Thyroid gland (tissue), 4 donors: ENCODE measurements around the gene SUPT3H. TPM values are rescaled to one million over a fixed set of nuclear protein-coding genes. Genes with fewer than 3 reads are reported as not detected.

ENCODE experiments used
- DNase-seq, 2 donors: peaks; one replicate each; pipeline ENCODE4 v3.0.0-alpha.2; 2019
- H3K27ac ChIP-seq, 3 donors: fragments of 200-600 bp; sonication (generic); 1 replicate in 2 of 3; 2 replicates in 1 of 3; pipeline ENCODE4 v1.5.1; 2016 to 2019; ENCODE audit warnings: mild to moderate bottlenecking in 1 of 3, moderate library complexity in 1 of 3
- H3K27me3 ChIP-seq: fragments of 200-600 bp; sonication (generic); one replicate; pipeline ENCODE4 v1.5.1; 2019
- H3K36me3 ChIP-seq, 2 donors: fragments of 200-600 bp; sonication (generic); one replicate each; pipeline ENCODE4 v1.5.1; 2016 to 2019
- H3K4me1 ChIP-seq, 2 donors: fragments of 200-600 bp; sonication (generic); one replicate each; pipeline ENCODE4 v1.5.1; 2017 to 2019
- H3K4me3 ChIP-seq, 3 donors: fragments of 200-600 bp; sonication (generic); replicated peaks in 1 of 3; 1 replicate in 2 of 3; 2 replicates in 1 of 3; pipeline ENCODE4 v1.5.1; 2016; ENCODE audit warnings: mild to moderate bottlenecking in 1 of 3
- H3K9me3 ChIP-seq: fragments of 200-600 bp; sonication (generic); one replicate; pipeline ENCODE4 v1.5.1; 2017
- CTCF ChIP-seq, 6 experiments: fragments of 200-600 bp in 3 of 6; fragments of 450-650 bp in 3 of 6; sonication (generic) in 3 of 6; IDR thresholded peaks; one replicate each; pipeline ENCODE4 v1.5.1; 2016 to 2019; ENCODE audit warnings: antibody characterized with exemption in 6 of 6, mild to moderate bottlenecking in 2 of 6, inconsistent platforms in 1 of 6, moderate library complexity in 1 of 6
- POLR2A ChIP-seq, 2 donors: fragments of 450-650 bp; IDR thresholded peaks; one replicate each; pipeline ENCODE4 v1.6.1; 2017; ENCODE audit warnings: antibody characterized with exemption in 2 of 2, mild to moderate bottlenecking in 2 of 2, moderate library complexity in 1 of 2
- WGBS, 2 donors: methylation state at CpG; one replicate each; pipeline ENCODE4 v1.1.5; 2017; 5-methylcytosine and 5-hydroxymethylcytosine counted together
- intact Hi-C: fragments of 100-400 bp; cut with DNase I; formaldehyde crosslinking; loops from one replicate; pipeline ENCODE4 v1.15.1; 2023
- total RNA-seq, 4 donors: library from RNA; depleted of rRNA; stranded (reverse); fragments of >200 nt; gene quantifications; one replicate each; pipeline ENCODE4 v1.2.3, GENCODE V29; 2016

The SUPT3H gene
- total RNA-seq, 4 donors from 2014 or later, result 9.8 to 21.6 (median 11.1) TPM

- peak overlapping the region in 1 of 3 donors; percentile 12 for H3K4me3 ChIP-seq
Measured at GRCh38 chr6:45420083-45420908, 42.6 kb upstream of the SUPT3H start.

GRCh38 chr6:45419571-45420082 lies 41.9 kb upstream of the SUPT3H start:
- TF ChIP-seq CTCF (IDR thresholded peaks at IDR 0.05) (peak in 5 of 6 experiments; percentile 10 to 53 (median 28)), POLR2A (IDR thresholded peaks at IDR 0.05) (no peak)
- Histone ChIP-seq H3K9me3 (no peaks in the 10 kb centered on the region), H3K36me3 (no peaks in the 10 kb centered on the region), H3K27ac (no peak overlapping the region), H3K4me1 (peaks cover 26 to 36% of the 10 kb centered on the region in 2 donors), H3K27me3 (peaks cover 38% of the 10 kb centered on the region), H3K4me3 (peak overlapping the region in 1 of 3 donors; percentile 12)
- DNase-seq, result peak; percentile 58 to 62
- intact Hi-C loops, result loop anchor here (10.0 kb wide), 1 partner anchor 295 kb away; no protein-coding TSS in a partner anchor
- WGBS, 2 donors, result 3 to 5% methylated on average over 37 to 38 of the region's 38 CpGs

More at GRCh38 chr6:45420083-45420908, 42.6 kb upstream of the SUPT3H start:
- peaks cover 34% of the 10 kb centered on the region for H3K27me3 ChIP-seq
- intact Hi-C loops, result loop anchor here (10.0 kb wide), 1 partner anchor 295 kb away; no protein-coding TSS in a partner anchor
- TF ChIP-seq CTCF (IDR thresholded peaks at IDR 0.05) (no peak), POLR2A (IDR thresholded peaks at IDR 0.05) (no peak)
- no peak for DNase-seq
- peaks cover 26 to 36% of the 10 kb centered on the region in 2 donors for H3K4me1 ChIP-seq
- H3K27ac ChIP-seq, result no peak overlapping the region
- 12 to 16% methylated on average over 39 to 40 of the region's 40 CpGs for WGBS, 2 donors
- no peaks in the 10 kb centered on the region for H3K36me3 ChIP-seq
- H3K9me3 ChIP-seq, result no peaks in the 10 kb centered on the region

GRCh38 chr6:45417436-45417835 lies 39.7 kb upstream of the SUPT3H start:
- TF ChIP-seq POLR2A (IDR thresholded peaks at IDR 0.05) (no peak), CTCF (IDR thresholded peaks at IDR 0.05) (no peak)
- DNase-seq, result no peak
- Histone ChIP-seq H3K27ac (no peak overlapping the region), H3K4me3 (no peak overlapping the region), H3K27me3 (peaks cover 34% of the 10 kb centered on the region), H3K9me3 (no peaks in the 10 kb centered on the region), H3K4me1 (peaks cover 16 to 23% of the 10 kb centered on the region in 2 donors), H3K36me3 (no peaks in the 10 kb centered on the region)
- intact Hi-C loops, result no loop called here
- WGBS, 2 donors, result 94% methylated on average over 2 of the region's 2 CpGs

- Histone ChIP-seq H3K36me3 (no peaks in the 10 kb centered on the region), H3K9me3 (no peaks in the 10 kb centered on the region), H3K4me3 (no peak overlapping the region), H3K27me3 (peaks cover 34% of the 10 kb centered on the region), H3K4me1 (peaks cover 15 to 23% of the 10 kb centered on the region in 2 donors), H3K27ac (no peak overlapping the region)
- no peak for DNase-seq
- intact Hi-C loops, result no loop called here
- 79 to 82% methylated on average over 2 of the region's 2 CpGs for WGBS, 2 donors
- TF ChIP-seq POLR2A (IDR thresholded peaks at IDR 0.05) (no peak), CTCF (IDR thresholded peaks at IDR 0.05) (no peak)
Measured at GRCh38 chr6:45416700-45417099, 39.0 kb upstream of the SUPT3H start.
